Measurements from ENCODE around the gene TRAK1.

GRCh38 chr3:42088803-42089530, 2.2 kb upstream of the TRAK1 start:
- no peak for TF ChIP-seq POU2F2 (IDR thresholded peaks at IDR 0.05; ENCODE audit: low read depth, low read length)
- no peak for TF ChIP-seq POLR2A (IDR thresholded peaks at IDR 0.05; ENCODE audit: low read depth, low read length)
- no peak for TF ChIP-seq TAF1 (IDR thresholded peaks at IDR 0.05; ENCODE audit: low read depth, low read length)

Measured in GM12891 (cell line).